ENCODE results near the gene AGFG2. TPM values are rescaled to one million over a fixed set of nuclear protein-coding genes. Genes with fewer than 3 reads are reported as not detected.

AGFG2 gene
- total and polyA plus RNA-seq, 5 donors: 17.3 to 26.3 (median 22.7) TPM

- no peaks in the 10 kb centered on the region for H3K27me3 ChIP-seq (ENCODE audit: control insufficient read depth, insufficient read depth)
- WGBS: under 1% methylated on average over 70 of the region's 70 CpGs
- peak; percentile 80 to 94 (median 93) for DNase-seq
- H3K4me3 ChIP-seq (ENCODE audit: low read length): peak overlapping the region; percentile 89
- no peaks in the 10 kb centered on the region for H3K9me3 ChIP-seq (ENCODE audit: control insufficient read depth, low read length)
- H3K27ac ChIP-seq (ENCODE audit: low read length): peak overlapping the region; percentile 85
- intact Hi-C loops (cut with DNase I): loop anchor here in 1 of 4 donors (10.0 kb wide), 1 partner anchor 80 kb away; no protein-coding TSS in a partner anchor
- peak; percentile 78 to 84 for ATAC-seq
- no peaks in the 10 kb centered on the region for H3K4me1 ChIP-seq (ENCODE audit: control insufficient read depth, insufficient read depth, low read length)
Measured at GRCh38 chr7:100604028-100604975, 65.3 kb downstream of the AGFG2 start.

GRCh38 chr7:100604976-100605911 lies 66.2 kb downstream of the AGFG2 start:
- 17% methylated on average over 68 of the region's 68 CpGs for WGBS
- ATAC-seq (peak; percentile 8 to 34), DNase-seq (peak in 2 of 3 donors; percentile 79 to 84)
- intact Hi-C loops (cut with DNase I): loop anchor here in 1 of 4 donors (10.0 kb wide), 1 partner anchor 80 kb away; no protein-coding TSS in a partner anchor
- Histone ChIP-seq H3K27ac (ENCODE audit: low read length) (no peak overlapping the region), H3K4me3 (ENCODE audit: low read length) (peak overlapping the region; percentile 89), H3K4me1 (ENCODE audit: control insufficient read depth, insufficient read depth, low read length) (no peaks in the 10 kb centered on the region), H3K27me3 (ENCODE audit: control insufficient read depth, insufficient read depth) (no peaks in the 10 kb centered on the region), H3K9me3 (ENCODE audit: control insufficient read depth, low read length) (no peaks in the 10 kb centered on the region)

- 92% methylated on average over 12 of the region's 12 CpGs for WGBS
- no peaks in the 10 kb centered on the region for H3K27me3 ChIP-seq (ENCODE audit: control insufficient read depth, insufficient read depth)
- DNase-seq (no peak), ATAC-seq (no peak)
- no peaks in the 10 kb centered on the region for H3K9me3 ChIP-seq (ENCODE audit: control insufficient read depth, low read length)
- no peaks in the 10 kb centered on the region for H3K4me1 ChIP-seq (ENCODE audit: control insufficient read depth, insufficient read depth, low read length)
- no peak overlapping the region for H3K27ac ChIP-seq (ENCODE audit: low read length)
- H3K4me3 ChIP-seq (ENCODE audit: low read length): no peak overlapping the region
- intact Hi-C loops (cut with DNase I): loop anchor here in 1 of 4 donors (10.0 kb wide), 1 partner anchor 78 kb away; no protein-coding TSS in a partner anchor
Measured at GRCh38 chr7:100606313-100606712, 67.3 kb downstream of the AGFG2 start.

- intact Hi-C loops (cut with DNase I): loop anchor here in 1 of 4 donors (10.0 kb wide), 1 partner anchor 78 kb away; no protein-coding TSS in a partner anchor
- ATAC-seq (no peak), DNase-seq (no peak)
Measured at GRCh38 chr7:100607111-100607510, 68.1 kb downstream of the AGFG2 start.

GRCh38 chr7:100609958-100610357 lies 71.0 kb downstream of the AGFG2 start:
- WGBS: 94% methylated on average over 5 of the region's 5 CpGs
- intact Hi-C loops (cut with DNase I): loop anchor here in 3 of 4 donors (5.0 to 10.0 kb wide), 3 partner anchors 62 to 75 kb away; partner anchors contain the start of gene GNB2 (in 2 of the 3)

More at GRCh38 chr7:100607111-100607510, 68.1 kb downstream of the AGFG2 start:
- H3K4me3 ChIP-seq (ENCODE audit: low read length): no peak overlapping the region
- no peaks in the 10 kb centered on the region for H3K27me3 ChIP-seq (ENCODE audit: control insufficient read depth, insufficient read depth)
- no peaks in the 10 kb centered on the region for H3K9me3 ChIP-seq (ENCODE audit: control insufficient read depth, low read length)
- 90% methylated on average over 8 of the region's 8 CpGs for WGBS
- no peaks in the 10 kb centered on the region for H3K4me1 ChIP-seq (ENCODE audit: control insufficient read depth, insufficient read depth, low read length)
- H3K27ac ChIP-seq (ENCODE audit: low read length): no peak overlapping the region

GRCh38 chr7:100611983-100612729 lies 73.2 kb downstream of the AGFG2 start, which contains the start of gene MOSPD3:
Gene MOSPD3, plus strand, starts transcription at chr7:100612540. Its CDS starts 252 bp downstream, at chr7:100612792.
- peak within 1 kb of the TSS; percentile 87 for H3K4me3 ChIP-seq (ENCODE audit: low read length)
- intact Hi-C loops (cut with DNase I): loop anchor here in 2 of 4 donors (5.0 to 10.0 kb wide), 2 partner anchors 60 to 63 kb away; partner anchors contain the start of gene GNB2 (in 2 of the 2)
- ATAC-seq (peak; percentile 98 to 99), DNase-seq (peak; percentile 99)
- H3K27me3 ChIP-seq (ENCODE audit: control insufficient read depth, insufficient read depth): no peaks in the 10 kb centered on the region
- peaks cover 3% of the 10 kb centered on the region for H3K4me1 ChIP-seq (ENCODE audit: control insufficient read depth, insufficient read depth, low read length)
- no peaks in the 10 kb centered on the region for H3K9me3 ChIP-seq (ENCODE audit: control insufficient read depth, low read length)
- H3K27ac ChIP-seq (ENCODE audit: low read length): peak within 1 kb of the TSS; percentile 89
- WGBS: under 1% methylated on average over 61 of the region's 61 CpGs

More at GRCh38 chr7:100609958-100610357, 71.0 kb downstream of the AGFG2 start:
- ATAC-seq: no peak
- no peak for DNase-seq
- H3K27ac ChIP-seq (ENCODE audit: low read length): no peak overlapping the region
- H3K9me3 ChIP-seq (ENCODE audit: control insufficient read depth, low read length): no peaks in the 10 kb centered on the region
- peaks cover 3% of the 10 kb centered on the region for H3K4me1 ChIP-seq (ENCODE audit: control insufficient read depth, insufficient read depth, low read length)
- no peak overlapping the region for H3K4me3 ChIP-seq (ENCODE audit: low read length)
- H3K27me3 ChIP-seq (ENCODE audit: control insufficient read depth, insufficient read depth): no peaks in the 10 kb centered on the region

GRCh38 chr7:100612730-100613390 lies 73.9 kb downstream of the AGFG2 start:
- Histone ChIP-seq H3K9me3 (ENCODE audit: control insufficient read depth, low read length) (no peaks in the 10 kb centered on the region), H3K27me3 (ENCODE audit: control insufficient read depth, insufficient read depth) (no peaks in the 10 kb centered on the region), H3K4me1 (ENCODE audit: control insufficient read depth, insufficient read depth, low read length) (peaks cover 3% of the 10 kb centered on the region), H3K4me3 (ENCODE audit: low read length) (peak overlapping the region; percentile 87), H3K27ac (ENCODE audit: low read length) (peak overlapping the region; percentile 24)
- 3% methylated on average over 29 of the region's 29 CpGs for whole genome bisulfite sequencing
- DNase-seq (no peak), ATAC-seq (peak in 1 of 2 donors; percentile 32)
- intact Hi-C loops (cut with DNase I): loop anchor here in 2 of 4 donors (5.0 to 10.0 kb wide), 2 partner anchors 59 to 62 kb away; partner anchors contain the start of gene GNB2 (in 2 of the 2)

GRCh38 chr7:100613412-100614175 lies 74.6 kb downstream of the AGFG2 start:
- DNase-seq (no peak), ATAC-seq (no peak)
- H3K4me1 ChIP-seq (ENCODE audit: control insufficient read depth, insufficient read depth, low read length): peaks cover 3% of the 10 kb centered on the region
- H3K4me3 ChIP-seq (ENCODE audit: low read length): no peak overlapping the region
- H3K27ac ChIP-seq (ENCODE audit: low read length): no peak overlapping the region
- no peaks in the 10 kb centered on the region for H3K9me3 ChIP-seq (ENCODE audit: control insufficient read depth, low read length)
- no peaks in the 10 kb centered on the region for H3K27me3 ChIP-seq (ENCODE audit: control insufficient read depth, insufficient read depth)
- 85% methylated on average over 13 of the region's 13 CpGs for WGBS
- intact Hi-C loops (cut with DNase I): loop anchor here in 2 of 4 donors (5.0 to 10.0 kb wide), 2 partner anchors 59 to 61 kb away; partner anchors contain the start of gene GNB2 (in 2 of the 2)
